NK-92 (cell line): Measurements from ENCODE around the gene KCNH8.

Source experiments
- DNase-seq: peaks from one replicate; lab custom pipeline; 2025; ENCODE audit not compliant: unreplicated experiment; lab: John Stamatoyannopoulos, UW

KCNH8 gene

DNA sequence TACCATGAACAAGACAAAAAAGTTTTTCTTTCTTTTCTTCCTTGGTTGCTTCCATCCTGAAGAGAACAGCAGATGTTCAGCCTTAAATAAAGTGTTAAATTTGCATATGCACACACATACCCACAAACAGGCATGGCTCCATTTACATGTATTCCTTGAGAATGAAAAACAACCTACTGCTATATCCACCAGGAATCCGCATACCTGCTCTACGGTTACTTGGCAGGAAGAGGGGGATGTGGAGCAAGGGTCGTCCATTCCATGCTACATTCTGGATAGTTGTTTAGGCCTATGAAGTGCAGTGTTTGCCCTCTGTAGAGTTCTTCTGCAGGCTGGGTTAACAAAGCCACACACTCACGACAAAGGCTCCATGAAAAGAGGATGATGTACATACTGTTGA, 322.8 kb downstream of the KCNH8 start:
- no peak for DNase-seq

DNA sequence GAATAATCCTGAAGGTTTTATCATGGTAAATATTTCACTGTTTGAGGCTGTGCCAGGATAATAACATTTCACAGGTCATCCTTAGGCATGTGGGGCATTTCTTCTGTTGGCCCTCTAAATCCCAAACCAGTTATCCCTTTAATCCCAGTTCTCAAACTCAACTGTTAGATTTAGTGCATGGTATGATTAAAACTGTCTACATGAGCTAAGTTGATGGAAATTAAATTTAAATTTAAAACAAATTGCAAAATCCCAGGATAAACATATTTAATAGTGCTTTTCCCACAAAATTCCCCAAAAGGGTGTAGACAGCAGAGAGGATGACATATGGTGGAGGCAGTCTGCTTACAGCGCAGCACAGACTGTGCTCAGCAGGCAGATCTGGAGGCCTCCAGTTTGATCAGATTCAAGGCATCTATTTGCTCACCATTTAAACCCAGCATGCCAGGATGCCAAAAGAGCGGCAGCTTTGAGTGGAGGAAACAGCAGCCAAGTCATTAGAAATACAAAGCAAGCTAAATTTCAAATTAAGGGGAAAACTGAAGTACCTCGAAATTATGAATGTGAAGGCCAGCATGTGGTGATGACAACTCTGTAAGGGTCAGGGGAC, 325.8 kb downstream of the KCNH8 start:
- DNase-seq = no peak

DNA sequence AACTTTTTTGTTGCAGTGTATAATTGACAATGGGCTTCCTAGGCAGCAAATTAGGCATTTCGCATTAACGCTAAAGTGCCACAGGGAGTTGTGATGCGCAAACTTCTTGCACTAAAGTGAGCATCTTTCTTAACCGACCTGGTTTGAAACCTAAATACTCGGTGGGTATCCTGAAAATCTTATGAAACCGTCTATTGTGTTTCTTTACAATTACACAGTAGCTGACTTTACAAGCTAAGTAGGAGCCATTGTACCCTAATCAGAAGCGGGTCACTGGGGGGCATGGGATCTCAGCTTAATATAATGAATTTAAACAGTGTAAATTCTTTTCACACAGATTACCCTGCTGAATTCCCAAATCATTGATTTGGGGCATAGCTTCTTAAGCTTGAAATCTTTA, 328.0 kb downstream of the KCNH8 start:
- DNase-seq = no peak

DNA sequence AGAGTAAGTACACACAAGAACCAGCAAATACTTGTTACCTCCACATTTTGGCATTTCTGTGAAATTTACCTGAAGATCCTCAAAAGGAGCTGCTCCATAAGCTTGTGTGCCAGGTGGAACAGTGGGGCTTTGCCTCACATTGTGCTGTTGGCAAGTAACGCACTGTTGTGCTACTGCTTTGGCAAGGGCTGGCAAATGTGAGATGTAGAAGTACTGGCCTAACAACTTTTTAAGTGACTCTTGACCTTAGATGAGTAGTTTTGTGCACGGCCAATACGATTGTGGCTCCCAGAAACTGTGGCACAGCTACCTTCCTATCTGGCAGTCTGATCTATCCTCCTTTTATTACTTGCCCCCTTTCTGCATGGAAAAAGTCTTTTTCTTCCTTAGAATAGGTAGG, 337.0 kb downstream of the KCNH8 start:
- no peak for DNase-seq

DNA sequence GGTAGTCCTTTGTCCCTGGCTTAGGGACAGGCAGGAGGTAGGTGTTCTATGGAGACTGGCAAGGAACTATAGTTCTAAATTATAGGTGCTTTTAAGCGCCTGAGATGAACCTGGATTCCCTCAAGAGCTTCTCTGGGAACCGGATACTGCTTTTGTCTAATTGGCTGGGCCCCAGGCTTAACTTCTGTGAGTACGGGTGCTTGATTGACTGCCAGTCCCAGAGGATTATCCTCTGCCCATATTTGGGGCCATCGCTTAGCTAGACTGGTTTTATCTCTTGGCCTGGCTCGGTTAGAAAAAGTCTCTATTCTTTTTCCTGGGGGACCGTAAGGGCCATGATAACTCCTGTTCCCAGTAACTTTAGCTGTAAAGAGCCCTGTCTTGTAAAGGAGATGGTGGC, 339.1 kb downstream of the KCNH8 start:
- DNase-seq = no peak

DNA sequence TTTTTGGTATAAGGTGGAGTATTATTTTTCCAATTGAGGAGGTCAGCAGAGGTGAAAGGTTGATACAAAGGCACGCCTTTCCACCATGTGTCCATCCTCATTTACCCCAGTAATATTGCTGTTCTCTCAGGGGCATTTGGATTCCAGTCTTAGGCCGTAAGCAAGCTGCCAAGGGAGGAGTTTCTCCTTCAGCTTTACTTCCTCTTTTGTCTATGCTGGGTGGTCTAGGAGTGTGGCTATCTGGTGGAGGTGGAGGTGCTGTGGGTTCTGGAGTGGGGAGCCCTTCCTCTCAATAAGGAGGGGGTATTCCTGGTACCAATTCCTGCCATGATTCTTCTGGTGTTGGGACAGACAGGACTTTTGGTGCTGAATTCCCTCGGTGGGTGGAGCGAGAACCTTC, 340.6 kb downstream of the KCNH8 start:
- no peak for DNase-seq

DNA sequence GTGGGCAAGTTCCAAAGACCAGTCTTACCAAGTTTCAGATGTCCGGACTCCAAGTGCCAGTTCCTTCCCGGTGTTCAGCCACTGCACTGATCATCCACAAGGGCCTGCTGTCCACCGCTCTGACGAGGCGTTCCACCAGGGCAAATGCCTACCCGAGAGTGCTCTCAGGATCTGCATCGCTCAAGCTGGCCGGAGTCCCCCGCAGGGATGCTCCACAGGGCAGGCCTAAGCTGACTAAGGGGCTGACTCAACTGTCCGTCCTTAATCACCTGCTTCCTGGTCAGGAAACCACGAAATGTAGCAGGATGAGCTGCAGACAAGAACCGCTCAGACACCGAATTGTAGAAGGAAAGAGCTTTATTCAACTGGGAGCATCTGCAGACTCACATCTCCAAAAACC, 341.6 kb downstream of the KCNH8 start:
- DNase-seq = no peak

DNA sequence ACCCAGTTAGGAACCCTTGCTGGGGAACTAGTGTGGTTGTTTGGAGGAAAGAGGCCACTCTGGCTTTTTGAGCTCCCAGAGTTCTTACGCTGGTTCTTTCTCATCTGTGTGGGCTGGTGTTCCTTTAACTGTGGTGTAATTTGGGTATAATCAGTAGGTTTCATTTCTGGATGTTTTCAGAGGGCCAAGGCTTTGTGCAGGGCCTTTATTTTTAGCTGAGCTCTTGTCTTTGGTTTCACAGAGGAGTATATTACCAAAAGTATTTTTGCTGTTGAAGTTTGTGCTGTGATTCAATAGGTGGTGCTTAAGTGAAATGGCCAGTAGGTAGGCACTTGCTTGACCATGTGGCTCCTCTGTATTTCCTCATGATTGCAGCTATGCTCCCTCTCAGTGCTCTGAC, 357.9 kb downstream of the KCNH8 start:
- DNase-seq = no peak

DNA sequence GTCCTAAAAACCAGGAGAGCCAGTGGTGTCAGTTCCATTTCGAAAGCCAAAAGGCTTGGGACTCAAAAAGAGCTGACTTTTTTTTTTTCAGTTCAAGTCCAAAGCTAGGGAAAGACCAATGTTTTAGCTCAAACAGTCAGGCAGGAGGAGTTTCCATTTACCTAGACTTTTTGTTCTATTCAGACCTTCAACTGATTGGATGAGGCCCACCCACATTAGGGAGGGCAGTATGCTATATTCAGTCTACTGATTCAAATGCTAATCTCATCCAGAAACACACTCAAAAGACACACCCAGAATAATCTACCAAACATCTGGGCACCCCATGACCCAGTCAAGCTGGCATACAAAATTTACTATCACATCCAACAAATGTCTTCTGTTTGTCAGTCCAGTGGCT, 374.0 kb downstream of the KCNH8 start:
- no peak for DNase-seq

DNA sequence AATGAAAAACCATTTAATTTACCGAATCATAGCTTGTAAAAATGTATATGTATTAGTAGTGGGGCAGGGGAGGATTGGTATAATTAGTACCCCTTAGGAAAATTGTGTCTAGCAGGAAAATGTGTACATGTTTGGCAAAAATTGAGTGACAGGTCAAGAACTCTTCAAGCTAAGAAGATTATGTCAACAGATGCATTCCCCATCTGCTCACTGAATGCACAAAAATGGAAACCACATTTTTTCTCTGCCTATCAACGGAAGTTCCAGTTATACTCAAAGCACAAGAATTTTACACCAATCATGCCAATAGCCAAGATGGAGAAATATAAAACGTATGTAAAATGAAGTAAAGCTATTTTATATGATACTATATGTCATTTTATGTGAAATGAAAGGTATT, 377.8 kb downstream of the KCNH8 start:
- no peak for DNase-seq

DNA sequence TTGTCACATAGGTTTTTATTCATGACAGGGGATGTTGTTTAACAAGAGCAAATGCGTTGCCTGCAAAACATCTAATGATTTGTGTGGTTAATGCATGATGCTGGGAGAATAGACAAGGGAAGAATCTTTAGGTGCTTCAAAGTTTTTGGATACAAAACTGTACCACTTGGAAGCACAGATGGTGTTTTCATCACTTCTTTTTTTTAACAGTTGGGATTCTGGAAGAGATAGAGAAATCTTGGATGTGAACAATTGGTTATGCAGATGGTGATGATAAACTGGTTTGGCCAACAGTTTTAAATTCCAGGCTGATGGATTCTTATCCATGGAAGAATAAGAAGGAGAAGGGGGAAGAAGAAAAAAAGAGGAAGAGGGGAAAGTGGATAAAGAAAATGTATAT, 379.4 kb downstream of the KCNH8 start:
- DNase-seq = no peak

DNA sequence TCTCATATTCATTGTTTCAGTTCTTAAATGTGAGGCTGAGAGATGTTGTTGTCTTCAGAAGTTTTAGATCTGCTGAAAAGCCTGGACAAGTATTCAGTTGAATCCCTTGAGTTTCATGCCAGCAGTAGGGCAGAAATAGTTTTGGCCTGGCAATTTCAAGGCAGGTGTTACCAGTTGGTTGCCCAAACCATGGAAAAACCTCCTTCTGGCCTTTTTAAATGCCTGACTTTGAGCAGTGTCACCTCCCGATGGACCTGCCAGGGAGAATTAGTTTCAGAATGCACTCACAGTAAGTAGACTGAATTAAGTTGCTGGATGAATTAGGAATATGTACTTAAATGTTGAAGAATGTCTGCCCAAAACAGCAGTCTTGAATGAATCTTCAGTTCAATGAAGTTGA, 383.1 kb downstream of the KCNH8 start:
- no peak for DNase-seq

DNA sequence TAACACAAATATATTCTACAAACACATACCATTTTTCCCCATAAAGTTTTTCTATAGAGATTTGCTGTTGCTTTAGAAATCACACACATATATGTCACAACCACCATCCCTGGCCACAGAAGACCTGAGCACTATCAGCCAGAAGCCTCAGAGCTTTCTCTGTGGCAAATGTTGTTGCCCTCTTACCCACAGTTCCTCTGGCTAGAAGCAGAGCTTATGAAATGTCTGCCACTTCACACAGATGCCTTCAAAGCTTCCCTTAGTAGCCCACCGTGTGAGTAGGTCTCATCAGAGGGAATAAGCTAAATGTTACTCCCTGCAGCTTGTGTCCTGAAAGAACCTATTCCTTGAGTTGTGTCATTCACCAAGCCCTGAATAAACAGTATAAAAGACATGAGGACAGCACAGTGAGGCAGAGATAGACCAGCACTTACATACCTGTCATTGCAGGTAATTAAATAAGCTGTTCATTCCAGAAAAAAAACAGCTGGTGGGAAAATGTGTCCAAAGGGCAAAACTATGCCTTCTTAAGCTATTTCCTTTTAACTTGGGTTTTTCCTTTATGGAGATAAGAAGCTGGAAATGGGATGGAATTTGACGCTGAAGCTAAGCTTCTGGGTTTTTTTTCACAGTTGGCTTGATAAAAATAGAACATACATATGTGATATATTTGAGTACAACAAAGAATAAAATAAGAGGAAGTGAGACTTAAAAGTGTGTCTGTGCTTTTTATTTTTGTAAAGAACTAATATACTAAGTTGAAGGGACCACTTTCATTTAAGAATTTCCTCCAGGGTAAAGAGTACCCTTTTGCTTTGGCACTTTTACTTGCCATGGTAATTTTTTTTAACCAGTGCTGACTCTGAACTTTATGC, 391.4 kb downstream of the KCNH8 start:
- no peak for DNase-seq

DNA sequence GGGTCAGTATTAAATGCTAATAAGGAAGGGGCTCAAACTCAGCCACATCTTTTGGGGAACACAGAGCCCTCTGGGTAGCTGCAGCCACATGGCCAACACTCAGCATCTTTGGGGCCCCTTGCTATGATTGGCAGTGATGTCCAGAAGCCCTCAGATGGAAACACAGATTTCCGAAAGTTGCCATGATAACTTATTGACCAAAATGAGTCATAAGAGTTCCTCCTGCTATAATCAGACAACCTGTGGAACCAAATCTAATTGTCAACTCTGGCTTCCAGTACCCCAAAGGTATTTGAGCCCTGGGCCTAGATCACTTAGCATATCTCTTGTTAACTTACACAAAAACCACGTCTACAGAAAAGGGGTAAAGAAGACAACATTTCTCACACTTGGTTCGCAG, 392.2 kb downstream of the KCNH8 start:
- DNase-seq = no peak

DNA sequence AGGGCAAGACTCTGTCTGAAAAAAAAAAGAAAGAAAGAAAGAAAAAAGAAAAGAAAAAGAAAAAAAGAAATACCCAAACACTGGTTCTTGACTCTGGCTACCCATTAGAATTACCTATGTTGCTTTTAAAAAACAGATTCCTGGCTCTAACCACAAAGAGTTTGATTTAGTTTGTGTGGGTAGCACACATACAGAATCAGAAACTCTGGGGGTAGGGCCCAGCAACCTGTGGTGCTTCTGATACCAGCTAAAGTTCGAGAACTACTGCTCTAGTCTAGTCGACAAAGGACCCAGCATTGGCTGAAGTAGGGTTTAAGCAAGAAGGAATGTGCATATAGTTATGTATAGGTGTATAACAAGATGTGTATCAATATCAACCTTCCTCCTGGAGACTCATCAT, 393.0 kb downstream of the KCNH8 start:
- DNase-seq = no peak

DNA sequence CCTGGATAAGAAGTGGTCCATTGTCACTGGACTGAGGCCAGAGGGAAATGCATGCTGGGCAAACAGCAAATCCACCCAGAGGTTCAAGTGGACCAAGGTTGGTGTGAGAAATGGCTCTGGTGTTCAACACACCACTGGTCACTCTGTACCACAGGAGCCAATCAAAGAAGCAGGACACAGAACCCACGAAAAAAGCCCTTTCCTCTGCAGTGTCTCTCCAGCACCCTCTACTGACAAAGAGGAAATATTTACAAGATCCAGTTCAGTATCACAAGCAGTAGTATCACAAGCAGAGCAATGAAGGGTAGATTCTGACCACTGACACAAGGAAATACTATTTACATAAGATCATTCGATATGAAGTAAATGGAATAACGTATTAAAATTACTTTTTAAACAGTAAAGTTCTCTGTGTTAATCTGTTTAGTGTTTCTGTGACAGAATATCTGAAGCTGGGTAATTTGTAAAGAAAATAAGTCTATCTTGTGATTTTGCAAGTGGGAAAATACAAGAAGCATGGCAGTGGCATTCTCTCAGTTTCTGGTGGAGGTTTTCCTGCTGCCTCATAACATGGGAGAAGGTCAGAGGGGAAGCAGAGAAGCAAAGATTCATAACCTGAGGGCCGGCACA, 395.0 kb downstream of the KCNH8 start:
- no peak for DNase-seq

DNA sequence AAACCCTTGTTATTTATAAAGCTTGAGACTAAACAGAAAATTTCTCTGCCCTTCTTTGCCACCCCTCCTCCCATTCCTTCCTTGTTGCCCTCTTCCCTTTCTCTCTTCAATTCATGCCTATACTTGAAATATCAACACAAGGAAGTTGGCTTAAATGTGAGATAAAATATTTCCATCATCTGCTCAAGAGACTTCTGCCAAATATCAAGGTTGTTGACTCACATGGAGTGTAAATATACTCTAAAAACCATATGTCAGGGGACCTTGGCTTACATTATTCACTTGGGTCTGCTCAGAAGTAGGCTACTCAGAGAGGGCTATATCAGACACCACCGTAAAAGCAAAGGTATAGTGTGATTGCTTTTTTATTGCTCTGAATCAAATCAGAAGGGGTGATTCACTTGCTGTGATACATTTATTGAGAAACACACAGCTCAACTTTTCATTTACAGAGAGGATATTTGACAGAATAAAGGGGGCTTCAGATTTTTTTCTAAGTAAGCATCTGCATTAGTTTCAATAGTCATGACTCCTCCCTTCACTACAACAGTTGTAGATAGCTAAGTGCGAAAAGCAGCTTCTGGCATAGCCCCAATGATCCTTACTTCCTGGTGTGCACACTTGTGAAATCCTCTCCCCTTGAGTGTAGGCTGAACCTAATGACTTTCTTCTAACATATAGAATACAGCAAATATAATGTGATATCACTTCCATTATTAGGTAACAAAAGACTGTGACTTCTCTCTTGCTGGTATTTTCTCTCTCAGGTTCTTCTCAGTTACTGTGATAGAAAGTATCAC, 399.6 kb downstream of the KCNH8 start:
- no peak for DNase-seq

DNA sequence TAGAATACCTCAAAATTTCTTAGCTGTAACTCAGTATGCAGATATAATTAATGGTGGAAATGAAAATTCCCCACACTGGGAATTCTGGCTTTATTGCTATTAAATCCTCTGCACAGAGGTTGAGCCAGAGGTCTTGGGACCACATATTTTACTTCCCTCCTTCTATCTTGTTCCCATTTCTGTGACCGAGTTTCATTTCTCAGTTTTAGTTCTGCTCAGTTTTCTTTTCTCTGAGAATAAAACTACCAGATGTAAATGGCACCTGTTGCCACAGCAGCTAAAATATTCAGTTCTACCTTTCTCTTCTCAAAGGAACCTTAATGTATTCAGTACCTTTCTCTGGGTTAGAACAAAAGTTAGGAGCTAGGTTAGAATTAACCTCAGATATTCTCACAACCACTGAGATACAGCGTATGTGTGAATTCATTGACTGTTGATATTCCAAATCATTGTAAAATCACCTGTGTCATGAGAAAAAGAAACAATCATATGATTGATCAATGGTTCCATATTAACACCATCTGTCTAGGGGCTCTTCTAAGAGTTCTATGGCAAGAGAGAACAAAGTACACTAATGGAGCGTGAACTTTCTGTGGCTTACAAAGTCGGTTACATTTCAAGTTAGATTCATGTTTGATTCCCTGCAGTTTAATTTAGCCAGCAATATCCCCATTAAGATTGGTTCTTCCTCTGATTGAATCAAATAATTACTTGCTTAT, 411.6 kb downstream of the KCNH8 start:
- DNase-seq = no peak

DNA sequence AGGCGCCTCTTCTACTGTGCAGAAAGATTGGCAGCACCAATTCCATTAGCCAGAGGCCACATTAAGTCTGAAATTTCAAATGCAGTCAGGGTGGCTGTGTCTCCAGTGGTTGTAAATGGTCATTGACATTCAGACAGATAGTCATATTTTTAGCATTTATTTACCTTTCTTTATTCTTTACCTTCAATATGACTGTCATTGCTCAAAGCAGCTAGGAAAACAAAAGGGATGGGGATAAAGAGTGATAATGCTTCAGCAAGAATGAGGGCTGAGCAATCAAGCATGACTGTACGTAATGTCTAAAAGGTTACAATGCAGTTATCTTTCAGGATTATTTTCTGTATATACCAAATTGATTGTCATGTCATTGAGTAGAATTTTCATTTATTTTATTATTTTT, 425.3 kb downstream of the KCNH8 start:
- no peak for DNase-seq

DNA sequence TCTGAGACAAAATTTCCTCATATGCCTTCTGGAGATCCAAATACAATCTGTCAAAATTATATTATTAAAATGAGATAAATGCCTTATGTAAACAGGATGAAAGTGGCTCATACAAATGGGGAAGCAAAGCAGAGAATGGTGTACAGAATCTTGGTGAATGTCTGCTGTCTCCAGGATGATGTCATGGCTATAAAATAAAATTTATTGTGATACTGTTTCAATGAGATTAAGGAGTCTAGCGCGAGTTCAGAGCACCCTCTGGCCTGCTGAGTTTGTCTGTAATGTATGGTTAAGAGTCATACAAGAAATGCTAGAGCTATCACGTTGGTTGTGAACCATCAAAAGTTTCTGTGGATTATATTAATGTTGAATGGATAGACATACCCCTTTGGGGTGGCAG, 426.0 kb downstream of the KCNH8 start:
- no peak for DNase-seq

DNA sequence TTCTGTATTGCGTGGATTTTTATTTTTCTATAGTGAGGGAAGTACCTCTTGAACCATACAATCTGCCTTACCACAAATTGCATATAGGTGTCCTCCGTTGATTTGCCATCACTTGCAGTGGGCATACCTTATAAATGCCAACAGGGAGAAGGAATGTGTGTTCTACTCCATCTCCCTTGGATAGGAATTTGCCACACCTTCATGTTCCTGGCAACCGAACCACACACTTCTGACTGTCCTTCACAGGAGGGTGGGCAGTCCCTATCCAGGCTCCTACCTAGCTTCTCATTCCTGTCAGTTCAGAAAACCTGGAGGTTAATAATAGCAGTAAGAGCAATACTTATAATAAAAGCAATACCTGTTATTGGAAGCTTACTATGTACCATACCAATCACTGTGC, 428.0 kb downstream of the KCNH8 start:
- no peak for DNase-seq
